ENCODE data around the gene PPDPF. TPM values are rescaled to one million over a fixed set of nuclear protein-coding genes. Genes with fewer than 3 reads are reported as not detected.

Gene PPDPF
- total RNA-seq, 1 donor from 2014 or later: 251 TPM

DNA sequence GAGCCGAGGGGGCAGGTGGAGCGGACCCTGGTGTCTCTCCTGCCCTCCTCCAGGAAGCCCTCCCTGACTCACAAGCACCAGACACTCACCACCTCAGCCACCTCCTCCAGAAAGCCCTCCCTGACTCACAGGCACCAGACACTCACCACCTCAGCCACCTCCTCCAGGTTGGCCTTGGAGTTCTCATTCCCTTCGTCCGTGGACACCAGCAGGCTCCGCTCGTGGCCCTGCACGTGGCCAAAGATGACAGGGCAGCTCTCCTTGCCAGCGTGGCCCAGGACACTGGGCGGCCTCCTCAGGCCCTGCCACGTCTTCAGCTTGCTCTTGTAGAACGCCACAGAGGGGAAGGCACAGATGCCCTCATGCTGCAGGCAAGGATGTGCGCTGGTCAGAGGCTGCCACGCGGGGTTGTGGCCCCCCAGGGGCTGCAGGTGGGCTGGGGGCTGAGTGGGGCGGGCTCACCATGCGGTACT, 39.8 kb downstream of the PPDPF start:
- no peak overlapping the region for H3K4me2 ChIP-seq (ENCODE audit: low read length)
- no peaks in the 10 kb centered on the region for H3K79me2 ChIP-seq (ENCODE audit: insufficient read depth, low read length)
- DNase-seq (ENCODE audit: low read depth) (no peak), FAIRE-seq (no peak)
- no peaks in the 10 kb centered on the region for H4K20me1 ChIP-seq (ENCODE audit: insufficient read depth, low read length)
- Mint-ChIP-seq H3K27ac (ENCODE audit: unreplicated experiment) (no peak overlapping the region), H3K27me3 (ENCODE audit: low read depth, unreplicated experiment) (no peaks in the 10 kb centered on the region), H3K9me3 (ENCODE audit: unreplicated experiment) (no peaks in the 10 kb centered on the region), H3K4me3 (ENCODE audit: unreplicated experiment) (no peak overlapping the region), H3K4me1 (ENCODE audit: low read depth, unreplicated experiment) (no peaks in the 10 kb centered on the region), H3K36me3 (ENCODE audit: low read depth, unreplicated experiment) (peaks cover 5% of the 10 kb centered on the region)
- no peaks in the 10 kb centered on the region for H3K4me1 ChIP-seq (ENCODE audit: insufficient read depth, low read length)
- no peak overlapping the region for H2AFZ ChIP-seq (ENCODE audit: low read depth, low read length)
- TF ChIP-seq EZH2 (IDR thresholded peaks at IDR 0.05; ENCODE audit: insufficient read depth, low read length): no peak
- no peak for TF ChIP-seq CTCF (IDR thresholded peaks at IDR 0.05; ENCODE audit: insufficient read depth, low read depth, low read length)
- no peaks in the 10 kb centered on the region for H3K9me3 ChIP-seq (ENCODE audit: insufficient read depth, low read depth, low read length)
- no peak overlapping the region for H3K4me3 ChIP-seq (ENCODE audit: insufficient read depth, low read depth, low read length)
- no peaks in the 10 kb centered on the region for H3K36me3 ChIP-seq (ENCODE audit: insufficient read depth, low read length)
- H3K27ac ChIP-seq (ENCODE audit: low read depth, low read length): no peak overlapping the region
- H3K27me3 ChIP-seq (ENCODE audit: insufficient read depth, low read length): no peaks in the 10 kb centered on the region
- no peak overlapping the region for H3K9ac ChIP-seq (ENCODE audit: low read length)

GRCh38 chr20:63560856-63561609, 40.5 kb downstream of the PPDPF start:
- Mint-ChIP-seq H3K4me1 (ENCODE audit: low read depth, unreplicated experiment) (no peaks in the 10 kb centered on the region), H3K27me3 (ENCODE audit: low read depth, unreplicated experiment) (no peaks in the 10 kb centered on the region), H3K4me3 (ENCODE audit: unreplicated experiment) (no peak overlapping the region), H3K36me3 (ENCODE audit: low read depth, unreplicated experiment) (peaks cover 5% of the 10 kb centered on the region), H3K27ac (ENCODE audit: unreplicated experiment) (no peak overlapping the region), H3K9me3 (ENCODE audit: unreplicated experiment) (no peaks in the 10 kb centered on the region)
- no peak for TF ChIP-seq EZH2 (IDR thresholded peaks at IDR 0.05; ENCODE audit: insufficient read depth, low read length)
- no peak for TF ChIP-seq CTCF (IDR thresholded peaks at IDR 0.05; ENCODE audit: insufficient read depth, low read depth, low read length)
- Histone ChIP-seq H4K20me1 (ENCODE audit: insufficient read depth, low read length) (no peaks in the 10 kb centered on the region), H3K36me3 (ENCODE audit: insufficient read depth, low read length) (no peaks in the 10 kb centered on the region), H3K9me3 (ENCODE audit: insufficient read depth, low read depth, low read length) (no peaks in the 10 kb centered on the region), H3K4me2 (ENCODE audit: low read length) (no peak overlapping the region), H3K4me1 (ENCODE audit: insufficient read depth, low read length) (no peaks in the 10 kb centered on the region), H3K9ac (ENCODE audit: low read length) (no peak overlapping the region), H3K4me3 (ENCODE audit: insufficient read depth, low read depth, low read length) (no peak overlapping the region), H3K79me2 (ENCODE audit: insufficient read depth, low read length) (no peaks in the 10 kb centered on the region), H3K27me3 (ENCODE audit: insufficient read depth, low read length) (no peaks in the 10 kb centered on the region), H3K27ac (ENCODE audit: low read depth, low read length) (no peak overlapping the region), H2AFZ (ENCODE audit: low read depth, low read length) (no peak overlapping the region)
- DNase-seq (ENCODE audit: low read depth): no peak
- FAIRE-seq: no peak

Measured in astrocyte (in vitro differentiated cells and primary cell).